Measurements from ENCODE around the gene LCE1E. TPM values are rescaled to one million over a fixed set of nuclear protein-coding genes. Genes with fewer than 3 reads are reported as not detected.

LCE1E gene, protein sequence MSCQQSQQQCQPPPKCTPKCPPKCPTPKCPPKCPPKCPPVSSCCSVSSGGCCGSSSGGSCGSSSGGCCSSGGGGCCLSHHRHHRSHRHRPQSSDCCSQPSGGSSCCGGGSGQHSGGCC
- not detected in 2 replicates for total RNA-seq

DNA sequence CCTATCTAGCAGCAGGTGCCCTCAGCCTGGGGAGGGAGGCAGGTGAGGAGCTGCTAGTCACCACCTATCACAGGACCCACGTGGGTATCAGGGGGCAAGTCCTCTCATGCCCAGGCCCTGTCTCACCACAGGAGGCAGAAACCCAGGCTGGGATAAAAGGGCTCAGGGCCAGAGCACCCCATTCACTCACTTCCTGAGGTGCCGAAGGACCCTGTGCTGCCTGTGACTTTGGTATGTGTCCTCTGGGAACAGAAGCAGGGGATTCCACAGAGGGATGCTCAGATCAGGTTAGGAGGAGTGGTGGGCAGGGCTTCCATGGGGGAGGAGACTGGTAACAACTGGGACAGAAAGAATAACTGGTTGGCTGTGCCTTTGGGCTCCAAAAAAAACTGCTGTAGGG, at the start of gene LCE1E:
LCE1E (plus strand) TSS at position 181 of the 400 bp plus-strand sequence. CDS start 1,043 bp downstream, outside the sequence.
- no peaks in the 10 kb centered on the region for H3K36me3 ChIP-seq (ENCODE audit: insufficient read depth, low read length)
- H3K79me2 ChIP-seq (ENCODE audit: insufficient read depth, low read length) = no peaks in the 10 kb centered on the region
- no peak within 1 kb of the TSS for H2AFZ ChIP-seq (ENCODE audit: low read length)
- no peaks in the 10 kb centered on the region for H3K9me3 ChIP-seq (ENCODE audit: low read depth, low read length)
- H3K4me1 ChIP-seq (ENCODE audit: insufficient read depth, low read length) = no peaks in the 10 kb centered on the region
- no peak for TF ChIP-seq CTCF (IDR thresholded peaks at IDR 0.05; ENCODE audit: extremely low read depth, low read depth, low read length)
- no peak for DNase-seq (ENCODE audit: insufficient read length, low spot score, missing footprints)
- no peaks in the 10 kb centered on the region for H4K20me1 ChIP-seq (ENCODE audit: insufficient read depth, low read length)
- H3K27me3 ChIP-seq (ENCODE audit: insufficient read depth, low read length) = no peaks in the 10 kb centered on the region
- H3K4me3 ChIP-seq (ENCODE audit: insufficient read depth, low read length) = no peak within 1 kb of the TSS
- H3K27ac ChIP-seq (ENCODE audit: low read depth, low read length) = no peak within 1 kb of the TSS
- H3K4me2 ChIP-seq (ENCODE audit: insufficient read depth, low read length) = no peak within 1 kb of the TSS

GRCh38 chr1:152737997-152738396, 48.1 kb upstream of the LCE1E start:
- no peak for DNase-seq (ENCODE audit: insufficient read length, low spot score, missing footprints)
- H3K27me3 ChIP-seq (ENCODE audit: insufficient read depth, low read length) = no peaks in the 10 kb centered on the region
- H3K27ac ChIP-seq (ENCODE audit: low read depth, low read length) = no peak overlapping the region
- no peaks in the 10 kb centered on the region for H3K36me3 ChIP-seq (ENCODE audit: insufficient read depth, low read length)
- no peak for TF ChIP-seq CTCF (IDR thresholded peaks at IDR 0.05; ENCODE audit: extremely low read depth, low read depth, low read length)
- H3K9me3 ChIP-seq (ENCODE audit: low read depth, low read length) = no peaks in the 10 kb centered on the region
- H3K4me3 ChIP-seq (ENCODE audit: insufficient read depth, low read length) = no peak overlapping the region
- no peaks in the 10 kb centered on the region for H3K79me2 ChIP-seq (ENCODE audit: insufficient read depth, low read length)
- H3K4me2 ChIP-seq (ENCODE audit: insufficient read depth, low read length) = no peak overlapping the region
- no peaks in the 10 kb centered on the region for H4K20me1 ChIP-seq (ENCODE audit: insufficient read depth, low read length)
- no peak overlapping the region for H2AFZ ChIP-seq (ENCODE audit: low read length)
- H3K4me1 ChIP-seq (ENCODE audit: insufficient read depth, low read length) = no peaks in the 10 kb centered on the region

DNA sequence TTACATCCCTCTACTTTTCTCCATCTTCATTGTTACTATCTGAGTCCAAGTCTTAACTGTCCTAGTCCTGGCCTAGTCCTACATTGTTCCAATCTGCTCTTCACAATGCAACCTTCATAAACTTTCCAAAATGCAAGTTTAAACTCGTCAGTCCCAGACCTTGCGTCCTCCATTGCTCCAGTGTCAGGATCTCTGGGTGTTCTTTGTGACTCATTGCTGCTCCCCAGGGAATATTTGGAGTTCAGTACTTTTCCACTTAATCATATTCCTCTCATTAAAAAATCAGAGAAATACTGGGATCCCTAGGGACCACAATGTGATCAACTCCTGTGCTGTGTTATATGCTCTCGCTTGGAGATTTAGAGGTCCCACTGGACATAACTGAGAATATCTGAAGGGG, 46.2 kb upstream of the LCE1E start:
- H3K27ac ChIP-seq (ENCODE audit: low read depth, low read length) = no peak overlapping the region
- no peak for DNase-seq (ENCODE audit: insufficient read length, low spot score, missing footprints)
- H4K20me1 ChIP-seq (ENCODE audit: insufficient read depth, low read length) = no peaks in the 10 kb centered on the region
- no peak overlapping the region for H3K4me3 ChIP-seq (ENCODE audit: insufficient read depth, low read length)
- no peaks in the 10 kb centered on the region for H3K4me1 ChIP-seq (ENCODE audit: insufficient read depth, low read length)
- TF ChIP-seq CTCF (IDR thresholded peaks at IDR 0.05; ENCODE audit: extremely low read depth, low read depth, low read length) = no peak
- H2AFZ ChIP-seq (ENCODE audit: low read length) = no peak overlapping the region
- H3K36me3 ChIP-seq (ENCODE audit: insufficient read depth, low read length) = no peaks in the 10 kb centered on the region
- no peaks in the 10 kb centered on the region for H3K27me3 ChIP-seq (ENCODE audit: insufficient read depth, low read length)
- H3K9me3 ChIP-seq (ENCODE audit: low read depth, low read length) = no peaks in the 10 kb centered on the region
- H3K4me2 ChIP-seq (ENCODE audit: insufficient read depth, low read length) = no peak overlapping the region
- no peaks in the 10 kb centered on the region for H3K79me2 ChIP-seq (ENCODE audit: insufficient read depth, low read length)

- Histone ChIP-seq H3K27ac (ENCODE audit: low read depth, low read length) (no peak overlapping the region), H4K20me1 (ENCODE audit: insufficient read depth, low read length) (no peaks in the 10 kb centered on the region), H3K27me3 (ENCODE audit: insufficient read depth, low read length) (no peaks in the 10 kb centered on the region), H3K4me3 (ENCODE audit: insufficient read depth, low read length) (no peak overlapping the region), H3K9me3 (ENCODE audit: low read depth, low read length) (no peaks in the 10 kb centered on the region), H2AFZ (ENCODE audit: low read length) (no peak overlapping the region), H3K36me3 (ENCODE audit: insufficient read depth, low read length) (no peaks in the 10 kb centered on the region), H3K79me2 (ENCODE audit: insufficient read depth, low read length) (no peaks in the 10 kb centered on the region), H3K4me1 (ENCODE audit: insufficient read depth, low read length) (no peaks in the 10 kb centered on the region), H3K4me2 (ENCODE audit: insufficient read depth, low read length) (no peak overlapping the region)
- no peak for DNase-seq (ENCODE audit: insufficient read length, low spot score, missing footprints)
- no peak for TF ChIP-seq CTCF (IDR thresholded peaks at IDR 0.05; ENCODE audit: extremely low read depth, low read depth, low read length)
Measured at GRCh38 chr1:152741656-152742055, 44.4 kb upstream of the LCE1E start.

Data from osteoblast (primary cell).